ENCODE results near the gene MYLK. TPM values are rescaled to one million over a fixed set of nuclear protein-coding genes. Genes with fewer than 3 reads are reported as not detected.

The MYLK gene
- total and polyA plus RNA-seq, 9 of the 15 experiments (the other 6 are each of a cell fraction or from before 2014, with no cell fraction given) = 0.11 to 0.53 (median 0.18) TPM; not detected in 2

DNA sequence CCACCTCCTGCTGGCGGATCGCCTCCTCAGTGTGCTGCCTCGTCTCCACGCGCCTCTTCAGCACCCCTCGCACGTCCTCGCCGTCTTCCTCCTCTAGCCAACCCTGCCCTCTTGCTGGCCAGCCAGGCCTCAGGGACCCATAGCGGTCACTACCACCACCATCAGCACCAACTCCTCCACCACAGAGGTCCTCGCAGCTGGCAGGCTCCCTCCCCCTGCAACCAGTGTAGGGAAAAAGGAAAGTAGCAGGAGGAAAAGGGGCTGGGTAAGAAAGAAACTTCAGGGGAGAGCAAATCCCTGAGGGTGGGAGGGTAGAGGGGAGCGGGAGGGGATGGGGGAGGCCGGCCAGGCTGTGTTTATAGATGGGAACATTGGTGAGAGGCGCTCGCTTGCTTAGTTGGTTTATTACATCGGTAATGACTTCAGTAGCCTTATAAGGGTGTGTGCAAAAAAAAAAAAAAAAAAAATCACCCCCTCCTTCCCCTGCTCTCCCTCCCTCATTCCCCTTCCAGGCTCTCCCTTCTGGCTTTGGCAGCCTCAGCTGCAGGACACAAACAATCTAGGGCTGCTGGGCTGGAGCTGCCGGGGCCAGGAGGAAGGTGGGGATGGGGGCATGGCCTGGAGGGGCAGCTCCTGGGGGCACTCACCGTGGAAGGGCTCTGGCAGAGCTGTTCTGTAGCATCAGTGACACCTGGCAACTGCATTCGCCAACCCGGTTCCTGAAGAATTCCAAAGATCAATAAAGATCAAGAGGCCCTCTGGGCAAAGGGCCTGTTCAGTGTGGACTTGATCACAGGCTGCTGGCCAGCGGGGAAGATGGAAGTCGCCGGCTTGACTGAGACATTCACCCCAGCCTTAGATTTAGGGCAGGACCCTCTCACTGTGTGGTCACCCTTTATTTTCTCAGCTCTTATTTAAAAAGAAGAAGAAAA is 183.1 kb downstream of the MYLK start:
- ChIA-PET POLR2A (no interaction called here), CTCF (ENCODE audit: low intra/inter-chr PET ratio) (no interaction called here)
- DNase-seq (ENCODE audit: extremely low read depth in 1 of 4, low spot score in 3 of 4) (no peak), ATAC-seq (no peak), FAIRE-seq (no peak)
- no peak overlapping the region for H3K27ac ChIP-seq (ENCODE audit: extremely low read depth, low read depth, low read length)
- intact Hi-C loops (cut with micrococcal nuclease) = loop anchor here (5.0 kb wide), 1 partner anchor 49 kb away; no protein-coding TSS in a partner anchor
- no peak overlapping the region for H3K9ac ChIP-seq (ENCODE audit: insufficient read depth in 1 of 2, low read depth in 2 of 2, low read length in 2 of 2)
- no peaks in the 10 kb centered on the region for H3K9me3 ChIP-seq (replicated peaks; ENCODE audit: control insufficient read depth, insufficient read depth, low read depth, low read length)
- H3K9me1 ChIP-seq (ENCODE audit: control insufficient read depth, insufficient read depth, low read length) = no peaks in the 10 kb centered on the region
- TF ChIP-seq VEZF1 (CRISPR knock-in tag; IDR thresholded peaks at IDR 0.05) = no peak
- TF ChIP-seq E2F3 (CRISPR knock-in tag; IDR thresholded peaks at IDR 0.05) = no peak
- TF ChIP-seq HNRNPH1 (optimal IDR thresholded peaks at IDR 0.05; ENCODE audit: low read depth, low read length) = no peak
- no peak for TF ChIP-seq ZNF232 (CRISPR knock-in tag; IDR thresholded peaks at IDR 0.05)
- 4% methylated on average over 4 of the region's 23 CpGs for WGBS (ENCODE audit: insufficient coverage, low coverage, missing lambda C conversion rate)
- H3K27me3 ChIP-seq (ENCODE audit: control insufficient read depth in 2 of 2, insufficient read depth in 2 of 2, low read length in 2 of 2) = peaks cover 0 to 20% of the 10 kb centered on the region in 2 experiments; a peak in 2 of 5 replicates
- in situ Hi-C loops (cut with MboI) = no loop called here
- H3K79me2 ChIP-seq (ENCODE audit: control insufficient read depth, insufficient read depth, low read length) = no peaks in the 10 kb centered on the region
- H3K36me3 ChIP-seq (ENCODE audit: control insufficient read depth, insufficient read depth, low read length) = no peaks in the 10 kb centered on the region
- H3K4me1 ChIP-seq (replicated peaks in 1 of 2; ENCODE audit: control insufficient read depth in 2 of 2, insufficient read depth in 2 of 2, low read length in 2 of 2) = no peaks in the 10 kb centered on the region
- no peak overlapping the region for H2AFZ ChIP-seq (ENCODE audit: low read depth, low read length)
- no peaks in the 10 kb centered on the region for H4K20me1 ChIP-seq (replicated peaks; ENCODE audit: control insufficient read depth, insufficient read depth, low read length)
- no TSS peak for BruUV-seq (replicated peaks)
- H3K4me2 ChIP-seq (ENCODE audit: insufficient read depth, low read length) = no peak overlapping the region
- no peak overlapping the region for H3K4me3 ChIP-seq

Measured in K562 (cell line).